ENCODE data around the gene PITRM1. TPM values are rescaled to one million over a fixed set of nuclear protein-coding genes. Genes with fewer than 3 reads are reported as not detected.

Gene PITRM1
- total RNA-seq, 4 donors from 2014 or later: 45.5 to 62.8 (median 52.2) TPM

- 90 to 91% methylated on average over 10 of the region's 10 CpGs for WGBS, 2 donors
- intact Hi-C loops (cut with DNase I; ENCODE audit: low total_unique reads): no loop called here
- no peak for TF ChIP-seq POLR2A (IDR thresholded peaks at IDR 0.05)
- TF ChIP-seq, protein P1, sequence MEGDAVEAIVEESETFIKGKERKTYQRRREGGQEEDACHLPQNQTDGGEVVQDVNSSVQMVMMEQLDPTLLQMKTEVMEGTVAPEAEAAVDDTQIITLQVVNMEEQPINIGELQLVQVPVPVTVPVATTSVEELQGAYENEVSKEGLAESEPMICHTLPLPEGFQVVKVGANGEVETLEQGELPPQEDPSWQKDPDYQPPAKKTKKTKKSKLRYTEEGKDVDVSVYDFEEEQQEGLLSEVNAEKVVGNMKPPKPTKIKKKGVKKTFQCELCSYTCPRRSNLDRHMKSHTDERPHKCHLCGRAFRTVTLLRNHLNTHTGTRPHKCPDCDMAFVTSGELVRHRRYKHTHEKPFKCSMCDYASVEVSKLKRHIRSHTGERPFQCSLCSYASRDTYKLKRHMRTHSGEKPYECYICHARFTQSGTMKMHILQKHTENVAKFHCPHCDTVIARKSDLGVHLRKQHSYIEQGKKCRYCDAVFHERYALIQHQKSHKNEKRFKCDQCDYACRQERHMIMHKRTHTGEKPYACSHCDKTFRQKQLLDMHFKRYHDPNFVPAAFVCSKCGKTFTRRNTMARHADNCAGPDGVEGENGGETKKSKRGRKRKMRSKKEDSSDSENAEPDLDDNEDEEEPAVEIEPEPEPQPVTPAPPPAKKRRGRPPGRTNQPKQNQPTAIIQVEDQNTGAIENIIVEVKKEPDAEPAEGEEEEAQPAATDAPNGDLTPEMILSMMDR (IDR thresholded peaks at IDR 0.05): no peak
- H3K4me3 ChIP-seq (ENCODE audit: low read depth, poor library complexity, severe bottlenecking): no peak overlapping the region
- DNase-seq (ENCODE audit: low spot score in 2 of 2): peak in 1 of 2 donors; percentile 45
Measured at GRCh38 chr10:3169271-3169670, 3.3 kb downstream of the PITRM1 start.

- DNase-seq (ENCODE audit: low spot score in 2 of 2): peak in 1 of 2 donors; percentile 67
- TF ChIP-seq, protein P1 (IDR thresholded peaks at IDR 0.05): no peak
- TF ChIP-seq POLR2A (IDR thresholded peaks at IDR 0.05): no peak
- intact Hi-C loops (cut with DNase I; ENCODE audit: low total_unique reads): no loop called here
- WGBS, 2 donors: 92 to 98% methylated on average over 21 of the region's 21 CpGs
- no peak overlapping the region for H3K4me3 ChIP-seq (ENCODE audit: low read depth, poor library complexity, severe bottlenecking)
Measured at GRCh38 chr10:3167611-3168330, 4.8 kb downstream of the PITRM1 start.

DNA sequence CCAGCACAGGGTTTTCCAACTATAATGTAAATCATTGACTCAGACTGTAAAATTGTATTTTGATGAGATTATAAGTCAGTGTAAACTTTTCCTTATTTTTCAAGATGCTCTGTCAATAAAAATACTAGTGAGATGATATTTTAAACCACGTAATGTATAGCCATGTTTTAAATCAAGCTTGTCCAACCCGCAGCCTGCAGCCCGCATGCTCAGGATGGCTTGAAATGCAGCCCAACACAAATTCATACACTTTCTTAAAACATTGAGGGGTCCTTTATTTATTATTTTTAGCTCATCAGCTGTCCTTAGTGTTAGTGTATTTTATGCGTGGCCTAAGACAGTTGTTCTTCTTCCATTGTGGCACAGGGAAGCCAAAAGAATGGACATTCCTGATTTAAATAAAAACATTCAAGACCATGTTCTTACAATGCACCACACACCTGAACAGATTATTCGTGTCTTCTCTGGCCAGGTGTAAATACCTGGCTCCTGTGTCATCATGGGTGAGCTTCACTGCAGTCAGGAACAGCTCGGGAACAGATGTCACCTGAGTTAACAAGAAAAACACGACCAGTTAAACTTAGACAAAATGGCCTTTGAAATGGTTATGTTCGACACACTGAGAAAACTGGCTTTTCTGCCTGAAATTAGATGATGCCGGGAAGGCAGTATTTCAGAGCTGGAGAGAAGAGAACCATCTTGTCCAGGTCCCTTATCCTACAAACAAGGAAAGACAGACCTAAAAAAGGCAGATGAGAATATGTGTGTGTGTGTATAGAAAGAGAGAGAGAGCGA is 5.9 kb downstream of the PITRM1 start:
- 87 to 93% methylated on average over 10 of the region's 10 CpGs for WGBS, 2 donors
- intact Hi-C loops (cut with DNase I; ENCODE audit: low total_unique reads): no loop called here
- TF ChIP-seq, protein P1 (IDR thresholded peaks at IDR 0.05): no peak
- no peak for TF ChIP-seq POLR2A (IDR thresholded peaks at IDR 0.05)

GRCh38 chr10:3165196-3165595 is 7.4 kb downstream of the PITRM1 start:
- TF ChIP-seq, protein P1 (IDR thresholded peaks at IDR 0.05): no peak
- TF ChIP-seq POLR2A (IDR thresholded peaks at IDR 0.05): no peak
- no peak for DNase-seq (ENCODE audit: low spot score in 2 of 2)
- intact Hi-C loops (cut with DNase I; ENCODE audit: low total_unique reads): no loop called here
- H3K4me3 ChIP-seq (ENCODE audit: low read depth, poor library complexity, severe bottlenecking): no peak overlapping the region
- WGBS, 2 donors: 92 to 93% methylated on average over 9 of the region's 9 CpGs

More for the DNA sequence above, 5.9 kb downstream of the PITRM1 start:
- DNase-seq (ENCODE audit: low spot score in 2 of 2): peak in 1 of 2 donors; percentile 26
- no peak overlapping the region for H3K4me3 ChIP-seq (ENCODE audit: low read depth, poor library complexity, severe bottlenecking)

GRCh38 chr10:3163879-3164278 is 8.7 kb downstream of the PITRM1 start:
- intact Hi-C loops (cut with DNase I; ENCODE audit: low total_unique reads): no loop called here
- no peak for DNase-seq (ENCODE audit: low spot score in 2 of 2)
- TF ChIP-seq, protein P1 (IDR thresholded peaks at IDR 0.05): no peak
- TF ChIP-seq POLR2A (IDR thresholded peaks at IDR 0.05): no peak

More at GRCh38 chr10:3163879-3164278, 8.7 kb downstream of the PITRM1 start:
- no peak overlapping the region for H3K4me3 ChIP-seq (ENCODE audit: low read depth, poor library complexity, severe bottlenecking)
- WGBS, 2 donors: 73 to 75% methylated on average over 9 of the region's 9 CpGs

Measured in lower leg skin (tissue), 4 donors.